ENCODE measurements around the gene WNK1. TPM values are rescaled to one million over a fixed set of nuclear protein-coding genes. Genes with fewer than 3 reads are reported as not detected.

WNK1 gene
- polyA plus RNA-seq, 3 donors: 8.7 to 57.2 (median 20.9) TPM

DNA sequence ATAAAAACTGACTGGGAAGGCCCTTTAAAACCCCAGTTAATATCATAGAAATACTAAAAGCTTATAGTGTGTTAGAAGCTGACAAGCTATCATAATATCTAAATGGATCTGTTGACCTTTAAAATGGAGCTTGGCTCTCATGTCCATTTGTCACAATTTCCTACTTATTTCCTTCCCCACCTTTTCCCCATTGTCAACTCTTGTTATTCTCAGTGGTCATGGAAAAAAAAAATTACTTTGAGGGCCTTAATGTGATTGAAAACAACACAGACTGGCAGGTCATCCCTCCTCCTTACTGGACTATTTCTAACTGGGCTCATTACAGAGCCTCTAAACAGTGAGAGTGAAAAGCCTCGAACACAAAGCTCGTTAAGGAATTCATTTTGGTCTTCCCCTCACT, 13.7 kb upstream of the WNK1 start:
- H4K20me1 ChIP-seq (ENCODE audit: insufficient read depth, low read length): no peaks in the 10 kb centered on the region
- H3K27me3 Mint-ChIP-seq (ENCODE audit: low read depth in 3 of 3): peaks cover 0 to 4% (median 2%) of the 10 kb centered on the region in 3 donors
- DNase-seq: no peak
- intact Hi-C loops (cut with micrococcal nuclease): no loop called here
- no CpG with 5 or more reads among the region's 2 CpGs for WGBS (ENCODE audit: insufficient coverage)
- no peak overlapping the region for H3K27ac Mint-ChIP-seq
- TF ChIP-seq, protein P1, sequence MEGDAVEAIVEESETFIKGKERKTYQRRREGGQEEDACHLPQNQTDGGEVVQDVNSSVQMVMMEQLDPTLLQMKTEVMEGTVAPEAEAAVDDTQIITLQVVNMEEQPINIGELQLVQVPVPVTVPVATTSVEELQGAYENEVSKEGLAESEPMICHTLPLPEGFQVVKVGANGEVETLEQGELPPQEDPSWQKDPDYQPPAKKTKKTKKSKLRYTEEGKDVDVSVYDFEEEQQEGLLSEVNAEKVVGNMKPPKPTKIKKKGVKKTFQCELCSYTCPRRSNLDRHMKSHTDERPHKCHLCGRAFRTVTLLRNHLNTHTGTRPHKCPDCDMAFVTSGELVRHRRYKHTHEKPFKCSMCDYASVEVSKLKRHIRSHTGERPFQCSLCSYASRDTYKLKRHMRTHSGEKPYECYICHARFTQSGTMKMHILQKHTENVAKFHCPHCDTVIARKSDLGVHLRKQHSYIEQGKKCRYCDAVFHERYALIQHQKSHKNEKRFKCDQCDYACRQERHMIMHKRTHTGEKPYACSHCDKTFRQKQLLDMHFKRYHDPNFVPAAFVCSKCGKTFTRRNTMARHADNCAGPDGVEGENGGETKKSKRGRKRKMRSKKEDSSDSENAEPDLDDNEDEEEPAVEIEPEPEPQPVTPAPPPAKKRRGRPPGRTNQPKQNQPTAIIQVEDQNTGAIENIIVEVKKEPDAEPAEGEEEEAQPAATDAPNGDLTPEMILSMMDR (IDR thresholded peaks at IDR 0.05): no peak
- H3K4me3 Mint-ChIP-seq: no peak overlapping the region
- H3K27me3 ChIP-seq (ENCODE audit: control insufficient read depth in 2 of 2, insufficient read depth in 2 of 2, low read length in 2 of 2): no peaks in the 10 kb centered on the region
- no peak overlapping the region for H3K27ac ChIP-seq (ENCODE audit: low read depth in 1 of 2, low read length in 2 of 2)
- no peak overlapping the region for H3K4me3 ChIP-seq (replicated peaks in 1 of 3; ENCODE audit: low read depth in 2 of 3, low read length in 3 of 3)
- H3K9me3 ChIP-seq (replicated peaks in 1 of 2; ENCODE audit: control insufficient read depth in 1 of 2, insufficient read depth in 1 of 2, low read length in 2 of 2): no peaks in the 10 kb centered on the region
- peaks cover 8% of the 10 kb centered on the region for H3K4me1 Mint-ChIP-seq
- H3K9me3 Mint-ChIP-seq: peaks cover 0 to 4% (median 0%) of the 10 kb centered on the region in 7 donors
- no peaks in the 10 kb centered on the region for H3K36me3 Mint-ChIP-seq
- no peaks in the 10 kb centered on the region for H3K79me2 ChIP-seq (ENCODE audit: insufficient read depth, low read length)
- H3K4me2 ChIP-seq (replicated peaks; ENCODE audit: extremely low read depth, low read length, poor library complexity, severe bottlenecking): no peak overlapping the region
- H2AFZ ChIP-seq (ENCODE audit: insufficient read depth, low read depth, low read length, poor library complexity, severe bottlenecking): no peak overlapping the region
- H3K9ac ChIP-seq (ENCODE audit: insufficient read depth, low read length, poor library complexity, severe bottlenecking): no peak overlapping the region
- H3K36me3 ChIP-seq (replicated peaks in 1 of 2; ENCODE audit: control insufficient read depth in 1 of 2, insufficient read depth in 2 of 2, low read length in 2 of 2): no peaks in the 10 kb centered on the region
- peaks cover 11 to 13% of the 10 kb centered on the region in 2 donors for H3K4me1 ChIP-seq (ENCODE audit: control insufficient read depth in 1 of 2, insufficient read depth in 2 of 2, low read length in 2 of 2)

- Histone ChIP-seq H3K27ac (ENCODE audit: low read depth in 1 of 2, low read length in 2 of 2) (no peak overlapping the region), H3K9me3 (replicated peaks in 1 of 2; ENCODE audit: control insufficient read depth in 1 of 2, insufficient read depth in 1 of 2, low read length in 2 of 2) (no peaks in the 10 kb centered on the region), H3K4me2 (replicated peaks; ENCODE audit: extremely low read depth, low read length, poor library complexity, severe bottlenecking) (no peak overlapping the region), H3K9ac (ENCODE audit: insufficient read depth, low read length, poor library complexity, severe bottlenecking) (no peak overlapping the region), H3K27me3 (ENCODE audit: control insufficient read depth in 2 of 2, insufficient read depth in 2 of 2, low read length in 2 of 2) (no peaks in the 10 kb centered on the region), H3K79me2 (ENCODE audit: insufficient read depth, low read length) (no peaks in the 10 kb centered on the region), H3K4me3 (replicated peaks in 1 of 3; ENCODE audit: low read depth in 2 of 3, low read length in 3 of 3) (no peak overlapping the region), H3K4me1 (ENCODE audit: control insufficient read depth in 1 of 2, insufficient read depth in 2 of 2, low read length in 2 of 2) (peaks cover 13 to 14% of the 10 kb centered on the region in 2 donors), H4K20me1 (ENCODE audit: insufficient read depth, low read length) (no peaks in the 10 kb centered on the region), H2AFZ (ENCODE audit: insufficient read depth, low read depth, low read length, poor library complexity, severe bottlenecking) (no peak overlapping the region), H3K36me3 (replicated peaks in 1 of 2; ENCODE audit: control insufficient read depth in 1 of 2, insufficient read depth in 2 of 2, low read length in 2 of 2) (no peaks in the 10 kb centered on the region)
- H3K27ac Mint-ChIP-seq: no peak overlapping the region
- H3K36me3 Mint-ChIP-seq: no peaks in the 10 kb centered on the region
- TF ChIP-seq, protein P1 (IDR thresholded peaks at IDR 0.05): no peak
- intact Hi-C loops (cut with micrococcal nuclease): no loop called here
- 100% methylated on average over 1 of the region's 9 CpGs for WGBS (ENCODE audit: insufficient coverage)
- H3K27me3 Mint-ChIP-seq (ENCODE audit: low read depth in 3 of 3): peaks cover 0 to 3% (median 2%) of the 10 kb centered on the region in 3 donors
- DNase-seq: no peak
- H3K4me1 Mint-ChIP-seq: peaks cover 14% of the 10 kb centered on the region
- H3K4me3 Mint-ChIP-seq: no peak overlapping the region
- H3K9me3 Mint-ChIP-seq: peaks cover 0 to 3% (median 0%) of the 10 kb centered on the region in 7 donors
Observed at GRCh38 chr12:739349-739748, 13.0 kb upstream of the WNK1 start.
